SIG-M5 treated with dmso at 0.1 percent for 504 hours (cell line): ENCODE data around the gene IMMT.

Experiments used
- DNase-seq: peaks from one replicate; lab custom pipeline; 2025; ENCODE audit not compliant: unreplicated experiment; lab: John Stamatoyannopoulos, UW

IMMT gene

GRCh38 chr2:86094229-86094628 lies 101.0 kb downstream of the IMMT start:
- DNase-seq: no peak
